Kidney (tissue), 14 donors: ENCODE measurements around the gene MEGF10. TPM values are rescaled to one million over a fixed set of nuclear protein-coding genes. Genes with fewer than 3 reads are reported as not detected.
A peak's percentile ranks its signal among the peaks of the same experiment; 100 is the strongest.

Source experiments
- DNase-seq, 5 donors: peaks; one replicate each; pipeline ENCODE4 v3.0.0-alpha.2; 2013 to 2020
- FAIRE-seq: peaks from 2 replicates; lab custom pipeline; 2012; peaks lifted over from hg19 to GRCh38; lab: Jason Lieb, UNC
- H3K27ac ChIP-seq, 2 donors: one replicate each; pipeline ENCODE4 v1.7.0; 2013; ENCODE audit warnings: low read depth in 2 of 2, low read length in 2 of 2, inconsistent platforms in 1 of 2
- H3K27me3 ChIP-seq: one replicate; pipeline ENCODE4 v1.7.1; 2013; ENCODE audit warnings: low read length, inconsistent platforms; ENCODE audit not compliant: control insufficient read depth, insufficient read depth
- H3K36me3 ChIP-seq, 3 donors: one replicate each; pipeline versions ENCODE4 v1.7.0 to v1.7.1; 2013; ENCODE audit warnings: low read length in 3 of 3, control low read depth in 1 of 3, inconsistent platforms in 1 of 3; ENCODE audit not compliant: insufficient read depth in 3 of 3, control insufficient read depth in 2 of 3
- H3K4me1 ChIP-seq, 3 donors: one replicate each; pipeline versions ENCODE4 v1.7.0 to v1.7.1; 2013; ENCODE audit warnings: low read length in 3 of 3, inconsistent platforms in 1 of 3, low read depth in 1 of 3; ENCODE audit not compliant: control insufficient read depth in 2 of 3, insufficient read depth in 2 of 3
- H3K4me3 ChIP-seq, 3 donors: one replicate each; pipeline versions ENCODE4 v1.7.0 to v1.8.1; 2013; ENCODE audit warnings: low read length in 3 of 3, control low read depth in 1 of 3, inconsistent platforms in 1 of 3
- H3K9ac ChIP-seq, 3 donors: one replicate each; pipeline versions ENCODE4 v1.7.0 to v1.7.1; 2013; ENCODE audit warnings: low read length in 3 of 3, control low read depth in 1 of 3, inconsistent platforms in 1 of 3
- H3K9me3 ChIP-seq, 3 donors: one replicate each; pipeline versions ENCODE4 v1.7.0 to v1.7.1; 2013; ENCODE audit warnings: low read length in 3 of 3, control low read depth in 1 of 3, inconsistent platforms in 1 of 3; ENCODE audit not compliant: control insufficient read depth in 2 of 3, insufficient read depth in 1 of 3
- intact Hi-C: fragments of 100-400 bp; cut with DNase I; formaldehyde crosslinking; loops from one replicate; pipeline ENCODE4 v1.11.1; 2022
- polyA plus RNA-seq: library from polyadenylated mRNA; stranded (reverse); fragments of 350-450 nt; fragmentation: Illumina TruSeq; extraction: RNeasy Lipid Tissue Mini Kit (QIAGEN cat#74804); gene quantifications from one replicate; pipeline ENCODE4 v1.2.3, GENCODE V29; 2014; ENCODE audit warnings: low read depth, low replicate concordance; ENCODE audit not compliant: insufficient read depth
- total RNA-seq: library from RNA; stranded (reverse); fragmentation: NEBNext Ultra II Directional; extraction: Animal tissue kit (Norgen Biotek cat#: 25700); gene quantifications from one replicate; pipeline ENCODE4 v1.2.1, GENCODE V29; 2021
- TF ChIP-seq, protein P1 (sequence below): IDR thresholded peaks from 3 replicates; pipeline ENCODE4 v1.5.1; 2012; ENCODE audit warnings: mild to moderate bottlenecking, moderate library complexity, borderline replicate concordance; ENCODE audit not compliant: insufficient read depth; ENCODE audit errors: extremely low read depth
- donor health status: control.
- donor health status: control.
- donor health status: control.
- donor health status: control.
- donor health status: control.
- donor health status: DM: yes; HTN: yes; CAD: no.
- donor health status: Normal renal cell carcinoma (clear cell type).

MEGF10 gene
- total and polyA plus RNA-seq, 2 donors from 2014 or later: 0.09 to 0.25 TPM

DNA sequence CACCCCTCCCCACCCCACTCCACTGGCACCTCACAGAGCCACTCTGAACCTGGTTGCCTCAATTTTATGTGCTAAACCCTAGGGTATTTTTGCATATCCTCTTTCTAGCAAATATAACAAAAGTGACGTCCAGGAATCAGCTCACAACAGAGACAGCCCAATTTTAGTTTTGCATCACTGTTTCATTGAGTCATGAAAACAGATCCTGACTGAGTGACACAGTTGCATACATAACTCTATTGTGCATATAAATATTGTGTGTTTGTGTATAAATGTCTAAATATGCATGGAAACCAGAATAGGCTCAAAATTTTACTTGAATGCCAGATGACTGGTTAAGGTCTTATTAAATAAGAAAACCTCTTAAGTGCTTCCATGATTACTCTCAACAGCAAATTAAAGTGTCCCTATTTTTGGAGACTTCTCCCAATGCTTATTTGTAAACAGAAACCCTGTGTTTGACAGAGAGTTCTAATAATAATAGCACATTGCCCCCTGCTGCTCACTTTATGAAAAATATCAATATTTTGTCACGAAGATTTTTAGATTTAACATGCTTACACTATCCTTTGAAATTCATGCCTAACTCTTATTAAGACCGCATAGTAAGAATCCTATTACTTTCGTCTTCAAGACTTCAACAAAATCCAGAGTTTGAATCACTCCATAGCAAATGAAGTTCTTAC lies 151.3 kb downstream of the MEGF10 start:
- no peak overlapping the region for H3K27ac ChIP-seq
- H3K27me3 ChIP-seq: no peaks in the 10 kb centered on the region
- intact Hi-C loops: no loop called here
- H3K4me1 ChIP-seq: no peaks in the 10 kb centered on the region
- H3K4me3 ChIP-seq: no peak overlapping the region
- H3K9me3 ChIP-seq: no peaks in the 10 kb centered on the region
- DNase-seq: peak in 1 of 5 donors; percentile 16
- TF ChIP-seq, protein P1, sequence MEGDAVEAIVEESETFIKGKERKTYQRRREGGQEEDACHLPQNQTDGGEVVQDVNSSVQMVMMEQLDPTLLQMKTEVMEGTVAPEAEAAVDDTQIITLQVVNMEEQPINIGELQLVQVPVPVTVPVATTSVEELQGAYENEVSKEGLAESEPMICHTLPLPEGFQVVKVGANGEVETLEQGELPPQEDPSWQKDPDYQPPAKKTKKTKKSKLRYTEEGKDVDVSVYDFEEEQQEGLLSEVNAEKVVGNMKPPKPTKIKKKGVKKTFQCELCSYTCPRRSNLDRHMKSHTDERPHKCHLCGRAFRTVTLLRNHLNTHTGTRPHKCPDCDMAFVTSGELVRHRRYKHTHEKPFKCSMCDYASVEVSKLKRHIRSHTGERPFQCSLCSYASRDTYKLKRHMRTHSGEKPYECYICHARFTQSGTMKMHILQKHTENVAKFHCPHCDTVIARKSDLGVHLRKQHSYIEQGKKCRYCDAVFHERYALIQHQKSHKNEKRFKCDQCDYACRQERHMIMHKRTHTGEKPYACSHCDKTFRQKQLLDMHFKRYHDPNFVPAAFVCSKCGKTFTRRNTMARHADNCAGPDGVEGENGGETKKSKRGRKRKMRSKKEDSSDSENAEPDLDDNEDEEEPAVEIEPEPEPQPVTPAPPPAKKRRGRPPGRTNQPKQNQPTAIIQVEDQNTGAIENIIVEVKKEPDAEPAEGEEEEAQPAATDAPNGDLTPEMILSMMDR: no peak
- FAIRE-seq: no peak
- no peaks in the 10 kb centered on the region for H3K36me3 ChIP-seq
- no peak overlapping the region for H3K9ac ChIP-seq

- Histone ChIP-seq H3K4me1 (no peaks in the 10 kb centered on the region), H3K4me3 (no peak overlapping the region), H3K27me3 (no peaks in the 10 kb centered on the region), H3K9ac (no peak overlapping the region), H3K9me3 (no peaks in the 10 kb centered on the region), H3K36me3 (no peaks in the 10 kb centered on the region), H3K27ac (no peak overlapping the region)
- intact Hi-C loops: no loop called here
- no peak for DNase-seq
- TF ChIP-seq, protein P1: no peak
- FAIRE-seq: no peak
Observed at GRCh38 chr5:127444171-127444570, 153.6 kb downstream of the MEGF10 start.

GRCh38 chr5:127445328-127445727 lies 154.7 kb downstream of the MEGF10 start:
- Histone ChIP-seq H3K36me3 (no peaks in the 10 kb centered on the region), H3K9ac (no peak overlapping the region), H3K9me3 (no peaks in the 10 kb centered on the region), H3K4me3 (no peak overlapping the region), H3K27ac (no peak overlapping the region), H3K4me1 (no peaks in the 10 kb centered on the region), H3K27me3 (no peaks in the 10 kb centered on the region)
- TF ChIP-seq, protein P1: no peak
- FAIRE-seq (no peak), DNase-seq (no peak)
- intact Hi-C loops: no loop called here

- no peak overlapping the region for H3K9ac ChIP-seq
- TF ChIP-seq, protein P1: no peak
- no peaks in the 10 kb centered on the region for H3K9me3 ChIP-seq
- FAIRE-seq (no peak), DNase-seq (peak in 2 of 5 donors; percentile 7 to 18)
- intact Hi-C loops: no loop called here
- no peaks in the 10 kb centered on the region for H3K36me3 ChIP-seq
- no peaks in the 10 kb centered on the region for H3K4me1 ChIP-seq
- H3K27ac ChIP-seq: no peak overlapping the region
- H3K27me3 ChIP-seq: no peaks in the 10 kb centered on the region
- H3K4me3 ChIP-seq: no peak overlapping the region
Observed at GRCh38 chr5:127446626-127447025, 156.0 kb downstream of the MEGF10 start.
